AG09309 (cell line): ENCODE results near the gene NEUROD2.

Experiments used
- DNase-seq: peaks from one replicate; pipeline ENCODE4 v3.0.0-alpha.2; 2010; ENCODE audit warnings: low read depth
- H3K4me3 ChIP-seq: 2 replicates; pipeline ENCODE4 v1.5.1; 2011; ENCODE audit warnings: mild to moderate bottlenecking, low read depth, low read length, moderate library complexity; ENCODE audit not compliant: control insufficient read depth
- CTCF ChIP-seq: IDR thresholded peaks from 2 replicates; pipeline ENCODE4 v1.5.1; 2011; ENCODE audit warnings: mild to moderate bottlenecking, low read depth, low read length, inconsistent platforms; ENCODE audit not compliant: insufficient read depth, control insufficient read depth; ENCODE audit errors: missing control alignments

The NEUROD2 gene

DNA sequence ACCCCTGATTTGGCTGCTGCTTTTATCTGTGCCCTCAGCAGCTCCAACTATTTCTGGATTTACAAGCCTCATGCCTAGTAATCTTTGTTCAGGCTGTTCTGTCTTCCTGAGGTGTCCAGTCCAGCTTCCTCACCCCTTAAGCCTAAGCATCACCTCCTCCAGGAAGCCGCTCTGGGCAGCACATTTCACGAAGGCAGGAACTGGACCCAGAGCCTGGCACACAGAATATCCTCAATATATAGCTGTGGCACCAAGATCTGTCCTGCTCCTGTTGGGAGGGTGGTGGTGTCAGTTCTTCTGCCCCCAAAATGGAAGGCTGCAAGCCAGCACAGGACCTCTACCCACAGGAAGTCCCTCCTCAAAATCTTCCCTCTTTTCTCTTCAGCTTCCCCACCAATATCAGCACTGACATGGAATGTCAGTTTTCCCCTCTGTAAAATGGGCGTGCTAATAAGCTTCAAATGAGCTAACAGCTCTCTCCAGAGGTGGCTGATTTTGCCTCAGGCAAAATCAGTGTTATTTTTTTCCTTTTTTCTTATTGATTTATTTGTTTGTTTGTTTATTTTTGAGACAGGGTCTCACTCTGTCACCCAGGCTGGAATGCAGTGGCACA is 6.9 kb upstream of the NEUROD2 start:
- TF ChIP-seq CTCF = no peak
- H3K4me3 ChIP-seq = no peak overlapping the region
- no peak for DNase-seq

DNA sequence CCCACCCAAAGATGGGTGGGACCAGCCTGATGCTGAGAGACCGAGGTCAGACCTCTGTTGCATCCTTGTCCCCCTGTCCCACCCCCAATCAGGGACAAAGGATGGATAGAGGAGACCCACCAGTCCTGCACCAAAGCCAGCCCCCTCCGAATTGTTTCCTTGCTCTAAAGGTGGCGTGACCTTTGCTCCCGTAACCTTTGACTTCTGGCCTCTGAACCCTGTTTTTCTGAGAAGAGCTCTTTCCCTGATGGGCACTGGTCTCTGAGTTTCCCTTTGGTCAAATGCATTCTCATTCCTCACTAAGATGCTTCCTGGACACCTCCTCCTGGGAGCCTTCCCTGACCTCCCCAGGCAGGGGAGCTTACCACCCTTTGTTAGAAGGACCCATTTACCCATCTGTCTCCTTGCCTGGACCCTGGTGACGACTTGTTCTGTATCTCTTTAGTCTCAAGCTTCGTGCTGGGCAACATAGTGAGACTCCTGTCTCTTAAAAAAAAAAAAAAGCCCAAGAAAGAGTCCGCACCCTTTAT is 5.3 kb upstream of the NEUROD2 start:
- no peak for TF ChIP-seq CTCF
- no peak for DNase-seq
- no peak overlapping the region for H3K4me3 ChIP-seq

DNA sequence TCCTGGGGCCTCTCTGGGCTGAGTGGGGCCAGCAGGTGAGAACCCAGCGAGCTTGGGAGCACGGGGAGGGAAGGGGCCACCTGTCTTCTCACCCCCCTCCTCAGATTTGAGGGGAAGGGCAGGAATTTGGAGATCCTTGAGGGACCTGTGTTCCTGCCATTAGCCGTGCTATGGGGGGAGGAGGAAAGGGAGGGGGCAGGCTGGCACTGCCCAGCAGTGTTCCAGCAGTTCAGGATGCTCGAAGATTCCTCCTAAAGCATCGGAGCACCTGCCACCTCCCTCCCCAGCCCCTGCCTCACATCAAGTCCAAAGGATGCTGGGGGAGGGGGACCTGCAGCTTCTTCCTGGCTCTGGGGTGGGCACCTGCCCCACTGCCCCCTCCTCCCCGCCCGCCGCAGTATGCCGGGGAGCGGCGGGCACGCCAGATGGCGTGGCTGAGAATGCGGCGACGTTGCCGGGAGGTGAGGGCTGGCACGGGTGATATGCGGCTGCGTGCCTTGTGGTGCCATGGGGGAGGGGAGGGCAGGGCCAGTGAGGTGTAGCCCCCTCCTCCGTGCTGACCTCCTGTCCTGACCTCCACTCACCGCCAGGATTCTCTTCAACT is 4.7 kb upstream of the NEUROD2 start:
- H3K4me3 ChIP-seq = no peak overlapping the region
- DNase-seq = no peak
- TF ChIP-seq CTCF = no peak

- no peak for DNase-seq
- H3K4me3 ChIP-seq = no peak overlapping the region
- TF ChIP-seq CTCF = no peak
Measured at GRCh38 chr17:39611401-39612112, 3.8 kb upstream of the NEUROD2 start.

GRCh38 chr17:39609416-39610025 is 1.8 kb upstream of the NEUROD2 start:
- TF ChIP-seq CTCF = no peak
- no peak for DNase-seq
- no peak overlapping the region for H3K4me3 ChIP-seq

DNA sequence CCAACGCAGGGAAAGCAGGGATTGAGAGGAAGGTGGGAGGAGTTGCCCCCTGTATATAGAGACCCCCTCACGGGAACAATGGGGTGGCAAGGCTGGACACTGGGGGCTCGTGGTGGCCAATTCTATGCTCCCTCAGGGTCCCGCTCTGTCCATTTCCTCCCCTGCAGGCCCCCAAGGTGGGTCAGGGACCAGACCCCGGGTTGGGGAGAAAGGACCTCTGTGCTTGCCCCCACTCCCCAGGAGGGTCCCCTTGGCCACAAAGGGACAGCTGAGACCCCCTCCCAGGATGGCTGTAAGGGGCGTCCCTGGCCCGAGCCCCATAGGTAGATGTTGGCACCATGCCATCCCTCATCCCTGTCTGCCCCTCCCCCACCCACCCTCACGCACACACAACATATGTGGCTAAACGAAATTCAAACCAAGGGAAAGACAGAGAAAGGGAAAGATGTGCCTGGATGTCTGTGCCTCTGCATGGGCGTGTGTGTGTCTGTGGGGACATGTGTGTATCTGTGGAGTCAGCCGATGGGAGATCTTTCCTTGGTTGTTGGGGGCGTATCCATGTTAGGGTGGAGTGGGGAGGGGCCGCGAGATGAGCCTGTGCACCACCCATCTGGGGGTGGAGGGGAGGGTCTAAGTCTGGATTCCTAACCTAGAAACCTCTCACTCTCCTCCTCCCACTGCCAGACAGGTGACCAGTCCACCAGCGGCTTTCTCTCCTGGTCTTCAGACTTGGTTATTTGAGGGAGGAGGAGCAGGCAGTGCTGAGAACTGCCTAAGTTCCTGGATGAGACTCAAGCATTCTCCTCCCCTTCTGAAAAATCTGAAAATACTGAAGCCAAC is 642 bp upstream of the NEUROD2 start:
- H3K4me3 ChIP-seq = no peak overlapping the region
- DNase-seq = no peak
- TF ChIP-seq CTCF = no peak
